NCI-H2196 treated with DMSO at 0.1 percent for 48 hours (cell line): ENCODE measurements around the gene INSC.

ENCODE experiments used
- DNase-seq: peaks from one replicate; lab custom pipeline; 2025; ENCODE audit not compliant: unreplicated experiment; lab: John Stamatoyannopoulos, UW

Gene INSC

GRCh38 chr11:15180212-15180792 lies 65.6 kb downstream of the INSC start:
- no peak for DNase-seq

GRCh38 chr11:15182372-15182771 lies 67.6 kb downstream of the INSC start:
- DNase-seq, result no peak

- no peak for DNase-seq
These were observed 70.3 kb downstream of the INSC start for GRCh38 chr11:15185021-15185420.

- DNase-seq, result no peak
These were observed 71.4 kb downstream of the INSC start for GRCh38 chr11:15186146-15186545.

- DNase-seq, result no peak
These were observed 74.5 kb downstream of the INSC start for GRCh38 chr11:15189189-15189588.

GRCh38 chr11:15189641-15190365 lies 75.1 kb downstream of the INSC start:
- DNase-seq, result no peak

GRCh38 chr11:15190611-15191010 lies 75.9 kb downstream of the INSC start:
- DNase-seq, result no peak

- DNase-seq, result no peak
These were observed 77.4 kb downstream of the INSC start for GRCh38 chr11:15192005-15192556.

- DNase-seq, result no peak
These were observed 80.1 kb downstream of the INSC start for GRCh38 chr11:15194671-15195415.

GRCh38 chr11:15195454-15196200 lies 80.9 kb downstream of the INSC start:
- no peak for DNase-seq

GRCh38 chr11:15196704-15197103 lies 82.0 kb downstream of the INSC start:
- no peak for DNase-seq

GRCh38 chr11:15197696-15198095 lies 83.0 kb downstream of the INSC start:
- DNase-seq, result no peak

GRCh38 chr11:15198284-15198683 lies 83.6 kb downstream of the INSC start:
- no peak for DNase-seq

- peak; percentile 48 for DNase-seq
These were observed 85.0 kb downstream of the INSC start for GRCh38 chr11:15199693-15200092.

GRCh38 chr11:15200696-15201095 lies 86.0 kb downstream of the INSC start:
- DNase-seq, result no peak

GRCh38 chr11:15201586-15201985 lies 86.9 kb downstream of the INSC start:
- no peak for DNase-seq

GRCh38 chr11:15202626-15203025 lies 87.9 kb downstream of the INSC start:
- DNase-seq, result no peak

GRCh38 chr11:15204711-15205110 lies 90.0 kb downstream of the INSC start:
- no peak for DNase-seq

- DNase-seq, result no peak
These were observed 92.1 kb downstream of the INSC start for GRCh38 chr11:15206791-15207190.

GRCh38 chr11:15208378-15209222 lies 93.9 kb downstream of the INSC start:
- peak; percentile 28 for DNase-seq
